Adrenal gland (tissue), 5 donors: ENCODE measurements around the gene TCEA2.

Source experiments
- POLR2A ChIP-seq, 2 donors: fragments of 450-650 bp; IDR thresholded peaks; one replicate each; pipeline ENCODE4 v1.6.1; 2017; ENCODE audit warnings: antibody characterized with exemption in 2 of 2, mild to moderate bottlenecking in 2 of 2, moderate library complexity in 1 of 2
- TF ChIP-seq, protein P1 (sequence below), 6 experiments: fragments of 450-650 bp in 4 of 6; fragments of 200-600 bp in 2 of 6; sonication (generic) in 1 of 6; IDR thresholded peaks; 1 replicate in 5 of 6; 2 replicates in 1 of 6; pipeline versions ENCODE4 v1.5.1 to v1.8.0; 2016 to 2021; ENCODE audit warnings: antibody characterized with exemption in 6 of 6, mild to moderate bottlenecking in 2 of 6, moderate library complexity in 1 of 6
- donor health status: DM: no; HTN: no; CAD: no.

DNA sequence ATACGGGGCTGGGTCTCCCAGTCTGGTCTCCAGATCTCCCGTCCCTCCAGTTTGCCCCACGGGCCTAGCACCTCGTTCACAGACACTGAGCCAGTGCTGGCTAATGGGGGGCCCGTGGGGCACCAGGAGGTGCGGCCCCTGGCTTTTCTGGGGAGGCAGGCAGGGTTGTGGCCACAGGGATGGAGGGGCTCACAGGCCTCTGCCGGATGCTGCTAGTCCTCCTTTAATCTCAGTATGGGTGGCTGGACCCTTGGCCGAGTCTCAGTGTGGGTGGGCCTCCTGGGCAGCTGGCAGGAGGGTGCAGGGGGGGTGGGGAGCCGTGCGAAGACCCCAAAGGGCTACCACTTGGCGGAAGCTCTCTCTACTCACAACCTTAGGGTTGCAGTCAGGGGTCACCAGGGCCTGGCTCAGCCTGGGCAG, 12.0 kb upstream of the TCEA2 start:
- TF ChIP-seq, protein P1, sequence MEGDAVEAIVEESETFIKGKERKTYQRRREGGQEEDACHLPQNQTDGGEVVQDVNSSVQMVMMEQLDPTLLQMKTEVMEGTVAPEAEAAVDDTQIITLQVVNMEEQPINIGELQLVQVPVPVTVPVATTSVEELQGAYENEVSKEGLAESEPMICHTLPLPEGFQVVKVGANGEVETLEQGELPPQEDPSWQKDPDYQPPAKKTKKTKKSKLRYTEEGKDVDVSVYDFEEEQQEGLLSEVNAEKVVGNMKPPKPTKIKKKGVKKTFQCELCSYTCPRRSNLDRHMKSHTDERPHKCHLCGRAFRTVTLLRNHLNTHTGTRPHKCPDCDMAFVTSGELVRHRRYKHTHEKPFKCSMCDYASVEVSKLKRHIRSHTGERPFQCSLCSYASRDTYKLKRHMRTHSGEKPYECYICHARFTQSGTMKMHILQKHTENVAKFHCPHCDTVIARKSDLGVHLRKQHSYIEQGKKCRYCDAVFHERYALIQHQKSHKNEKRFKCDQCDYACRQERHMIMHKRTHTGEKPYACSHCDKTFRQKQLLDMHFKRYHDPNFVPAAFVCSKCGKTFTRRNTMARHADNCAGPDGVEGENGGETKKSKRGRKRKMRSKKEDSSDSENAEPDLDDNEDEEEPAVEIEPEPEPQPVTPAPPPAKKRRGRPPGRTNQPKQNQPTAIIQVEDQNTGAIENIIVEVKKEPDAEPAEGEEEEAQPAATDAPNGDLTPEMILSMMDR (IDR thresholded peaks at IDR 0.05) = no peak
- no peak for TF ChIP-seq POLR2A (IDR thresholded peaks at IDR 0.05)
